ENCODE results near the gene GRIA4. TPM values are rescaled to one million over a fixed set of nuclear protein-coding genes. Genes with fewer than 3 reads are reported as not detected.
"Not testable (repeated sequence)": the region's sequence is repeated elsewhere in the genome, so short reads cannot be mapped to it uniquely, and the experiment has no call there.

GRIA4 gene
- polyA plus RNA-seq, 4 donors = 0.68 to 0.99 (median 0.89) TPM

GRCh38 chr11:105713696-105714095 lies 103.8 kb downstream of the GRIA4 start:
- DNase-seq (ENCODE audit: low read depth in 4 of 4, low spot score in 2 of 4) = no peak

DNA sequence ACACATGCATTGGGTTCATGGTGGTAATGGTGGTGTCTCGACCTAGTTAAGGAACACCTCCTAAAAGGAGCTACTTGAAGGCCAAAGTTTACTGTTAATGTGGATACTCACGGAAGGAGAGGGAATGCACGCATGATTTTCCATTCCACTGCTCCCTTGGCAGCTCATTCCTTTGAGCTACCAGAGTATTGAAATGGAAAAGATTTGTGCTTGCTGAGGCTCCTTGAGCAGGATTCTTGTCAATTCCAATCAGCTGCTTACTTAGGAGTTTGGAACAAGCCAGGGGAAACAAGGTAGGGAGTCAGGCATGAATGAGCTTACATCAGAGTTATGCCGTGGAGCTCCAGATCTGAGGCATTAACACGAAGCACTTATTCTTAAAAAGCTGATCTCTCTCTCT lies 108.8 kb downstream of the GRIA4 start:
- peak in 1 of 4 donors; percentile 13 for DNase-seq (ENCODE audit: low read depth in 4 of 4, low spot score in 2 of 4)

DNA sequence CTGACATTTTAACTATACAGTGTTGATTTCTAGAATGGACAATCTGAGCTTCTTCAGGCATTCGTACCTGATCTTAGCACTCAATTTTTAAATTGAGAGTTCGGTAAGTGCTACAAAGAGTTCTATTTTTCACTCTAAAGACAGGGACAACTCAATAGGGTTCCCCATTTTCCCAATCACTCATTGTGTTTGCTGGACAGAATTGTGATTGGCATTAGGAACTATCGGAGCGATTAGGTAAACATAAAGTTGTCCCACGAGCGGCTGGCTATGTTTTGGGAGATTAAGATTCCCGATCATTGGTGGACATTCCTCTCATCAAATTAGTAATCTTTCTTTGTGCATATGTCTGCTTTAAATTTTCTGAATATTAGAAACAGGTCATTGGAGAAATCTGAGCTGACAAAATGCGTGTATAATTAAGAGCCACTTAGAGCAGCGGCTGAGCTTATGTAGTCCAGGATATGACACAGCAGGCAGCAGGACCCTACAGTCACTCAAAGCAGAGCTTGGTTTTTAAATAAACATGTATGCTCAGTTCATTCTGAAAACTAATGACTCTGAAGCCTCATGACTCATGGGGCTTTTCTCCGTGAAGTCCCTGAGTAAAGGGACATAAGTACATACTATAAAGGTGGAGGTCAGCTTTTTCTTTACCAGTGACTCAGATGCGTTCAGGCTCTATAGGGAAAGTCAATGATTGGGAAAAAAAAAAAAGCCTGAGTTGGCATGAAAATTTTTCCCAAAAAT lies 109.4 kb downstream of the GRIA4 start:
- DNase-seq (ENCODE audit: low read depth in 4 of 4, low spot score in 2 of 4) = no peak

- no peak for DNase-seq (ENCODE audit: low read depth in 4 of 4, low spot score in 2 of 4)
Measured at GRCh38 chr11:105720096-105720495, 110.2 kb downstream of the GRIA4 start.

DNA sequence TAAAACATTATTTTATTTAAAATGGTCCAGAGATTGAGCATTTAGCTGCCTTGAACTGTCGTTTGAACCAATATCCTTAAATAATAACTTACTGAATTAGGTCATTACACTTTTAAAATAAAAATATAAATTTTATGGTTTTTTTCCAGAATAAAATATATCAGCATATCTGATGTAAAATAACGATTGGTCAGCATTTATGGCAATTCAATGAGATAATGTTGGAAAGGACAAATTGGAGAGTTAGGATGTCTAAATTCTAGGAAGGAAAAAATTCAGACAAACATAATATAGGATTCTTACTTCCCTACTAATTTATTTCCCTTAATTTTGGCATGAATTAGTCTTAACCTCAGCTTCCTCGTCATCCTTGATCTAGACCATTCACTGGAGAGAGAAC lies 113.4 kb downstream of the GRIA4 start:
- no peak for DNase-seq (ENCODE audit: low read depth in 4 of 4, low spot score in 2 of 4)

GRCh38 chr11:105732611-105733010 lies 122.7 kb downstream of the GRIA4 start:
- no peak for DNase-seq (ENCODE audit: low read depth in 4 of 4, low spot score in 2 of 4)

- DNase-seq (ENCODE audit: low read depth in 4 of 4, low spot score in 2 of 4) = peak in 2 of 4 donors; percentile 15
Measured at GRCh38 chr11:105734426-105734825, 124.6 kb downstream of the GRIA4 start.

GRCh38 chr11:105738251-105738650 lies 128.4 kb downstream of the GRIA4 start:
- no peak for DNase-seq (ENCODE audit: low read depth in 4 of 4, low spot score in 2 of 4)

GRCh38 chr11:105738986-105739795 lies 129.3 kb downstream of the GRIA4 start:
- DNase-seq (ENCODE audit: low read depth in 4 of 4, low spot score in 2 of 4) = no peak

DNA sequence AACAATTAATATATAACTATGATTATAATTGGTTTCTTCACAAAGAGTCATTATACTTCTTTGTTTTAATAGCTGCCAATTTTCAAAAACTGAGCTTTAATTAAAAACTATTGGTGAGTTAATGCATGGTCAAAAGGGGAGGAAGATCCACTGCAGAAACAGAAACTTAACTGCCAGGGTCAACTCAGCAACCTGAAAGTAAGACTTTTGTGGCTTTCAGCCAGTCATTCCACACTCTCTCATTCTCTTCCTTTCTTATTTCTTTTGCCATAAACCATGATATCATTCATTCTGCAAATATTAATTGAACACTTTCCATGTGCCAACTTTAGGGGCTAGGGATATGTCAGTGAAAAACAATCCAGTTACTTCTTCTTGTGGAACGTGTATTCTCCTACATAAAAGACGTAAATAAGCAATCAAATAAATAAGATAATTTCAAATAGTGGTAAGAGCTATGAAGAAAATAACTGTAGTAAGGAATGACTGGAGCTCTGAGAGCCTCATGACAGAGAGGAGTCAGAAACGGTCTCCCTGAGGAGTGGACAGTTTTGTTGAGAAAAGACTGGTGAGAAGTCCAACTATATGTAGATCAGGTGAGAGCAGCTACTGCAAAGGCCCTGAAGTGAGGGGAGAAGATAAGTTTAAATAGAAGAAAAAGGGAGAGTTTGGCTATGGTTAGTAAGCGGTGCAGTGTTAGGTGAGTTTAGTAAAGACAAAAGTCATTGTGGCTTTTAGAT lies 130.5 kb downstream of the GRIA4 start:
- DNase-seq (ENCODE audit: low read depth in 4 of 4, low spot score in 2 of 4) = no peak

DNA sequence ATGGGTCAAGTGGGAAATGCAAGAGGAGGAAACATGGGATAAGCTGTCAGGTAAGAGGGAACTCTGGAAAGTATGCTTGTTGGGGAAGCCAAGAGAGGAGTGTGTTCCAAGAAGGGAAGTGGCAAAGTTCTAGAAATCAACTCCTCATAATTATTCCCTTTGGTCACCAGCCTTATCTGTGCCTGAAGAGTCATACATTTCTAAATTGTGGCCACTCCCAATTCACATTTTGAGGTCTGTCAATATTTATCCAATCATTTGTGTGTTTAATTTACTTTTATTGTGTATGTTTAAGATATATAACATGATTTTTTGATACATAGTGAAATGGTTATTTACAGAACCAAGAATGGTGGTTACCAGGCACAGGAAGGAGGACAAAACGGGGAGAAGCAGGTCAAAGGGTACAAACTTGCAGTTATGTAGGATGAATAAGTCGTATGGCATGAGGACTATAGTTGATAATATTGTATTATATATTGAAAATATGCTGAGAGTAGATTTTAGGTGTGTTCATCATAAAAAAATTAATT lies 131.7 kb downstream of the GRIA4 start:
- DNase-seq (ENCODE audit: low read depth in 4 of 4, low spot score in 2 of 4) = no peak

- no peak for DNase-seq (ENCODE audit: low read depth in 4 of 4, low spot score in 2 of 4)
Measured at GRCh38 chr11:105754260-105754659, 144.4 kb downstream of the GRIA4 start.

GRCh38 chr11:105754716-105755115 lies 144.8 kb downstream of the GRIA4 start:
- no peak for DNase-seq (ENCODE audit: low read depth in 4 of 4, low spot score in 2 of 4)

DNA sequence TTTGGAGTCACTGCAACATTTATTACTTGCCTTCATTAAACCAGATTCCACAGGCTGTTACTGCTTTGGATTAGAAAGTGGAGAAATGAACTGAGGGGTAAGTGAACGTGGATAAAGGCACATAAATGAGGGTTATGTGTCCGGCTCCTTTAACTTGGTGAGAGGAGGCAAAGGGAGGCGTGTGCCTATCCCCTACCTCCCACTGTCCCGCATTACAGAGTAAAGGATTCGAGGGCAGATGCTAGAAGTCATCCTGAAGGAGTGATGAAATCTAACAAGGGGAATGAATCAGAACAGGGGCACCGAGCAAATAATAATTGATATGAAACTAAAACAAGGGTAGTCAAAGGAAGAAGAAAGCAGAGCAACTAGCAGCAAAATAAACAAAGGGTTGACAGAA lies 147.2 kb downstream of the GRIA4 start:
- no peak for DNase-seq (ENCODE audit: low read depth in 4 of 4, low spot score in 2 of 4)

GRCh38 chr11:105763594-105763993 lies 153.7 kb downstream of the GRIA4 start:
- DNase-seq (ENCODE audit: low read depth in 4 of 4, low spot score in 2 of 4) = no peak

DNA sequence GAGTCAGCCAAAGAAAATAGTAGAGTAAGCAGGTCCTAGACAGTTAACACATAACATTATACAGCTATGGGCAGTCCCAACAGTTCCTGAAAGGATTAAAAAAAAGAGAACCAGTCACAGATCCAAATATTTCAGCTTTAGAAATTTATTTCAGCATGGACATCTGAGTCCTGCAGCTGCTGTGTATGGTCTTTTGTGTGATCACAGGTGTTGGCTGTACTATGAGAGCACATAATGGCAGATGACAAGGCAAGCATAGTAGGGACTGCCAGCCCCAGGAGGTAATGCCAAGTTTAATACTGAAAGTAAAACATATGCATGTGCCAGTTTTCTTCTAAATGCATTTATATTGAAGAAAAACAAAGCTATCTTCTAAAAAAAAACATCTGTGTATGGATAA lies 158.1 kb downstream of the GRIA4 start:
- no peak for DNase-seq (ENCODE audit: low read depth in 4 of 4, low spot score in 2 of 4)

- no peak for DNase-seq (ENCODE audit: low read depth in 4 of 4, low spot score in 2 of 4)
Measured at GRCh38 chr11:105769627-105770026, 159.8 kb downstream of the GRIA4 start.

GRCh38 chr11:105773452-105773851 lies 163.6 kb downstream of the GRIA4 start:
- not testable (repeated sequence) for DNase-seq (ENCODE audit: low read depth in 4 of 4, low spot score in 2 of 4)

- no peak for DNase-seq (ENCODE audit: low read depth in 4 of 4, low spot score in 2 of 4)
Measured at GRCh38 chr11:105774899-105775298, 165.0 kb downstream of the GRIA4 start.

GRCh38 chr11:105780781-105781525 lies 171.1 kb downstream of the GRIA4 start:
- no peak for DNase-seq (ENCODE audit: low read depth in 4 of 4, low spot score in 2 of 4)

Data from left renal cortex interstitium (tissue), 4 donors.